HUES48 (cell line): Measurements from ENCODE around the gene AOAH.

Experiments
- H3K27ac ChIP-seq: one replicate; pipeline ENCODE4 v1.7.0; 2013; ENCODE audit warnings: low read depth, low read length, inconsistent platforms
- H3K27me3 ChIP-seq: 2 replicates; pipeline ENCODE4 v1.6.1; 2013; ENCODE audit warnings: mild to moderate bottlenecking, low read length; ENCODE audit not compliant: control insufficient read depth, insufficient read depth
- H3K36me3 ChIP-seq: 2 replicates; pipeline ENCODE4 v1.6.1; 2013; ENCODE audit warnings: low read length; ENCODE audit not compliant: control insufficient read depth, insufficient read depth
- H3K4me1 ChIP-seq: 2 replicates; pipeline ENCODE4 v1.6.1; 2013; ENCODE audit warnings: mild to moderate bottlenecking, low read length; ENCODE audit not compliant: control insufficient read depth, insufficient read depth
- H3K4me3 ChIP-seq: 2 replicates; pipeline ENCODE4 v1.5.1; 2013; ENCODE audit warnings: mild to moderate bottlenecking, low read depth, low read length
- H3K9ac ChIP-seq: 2 replicates; pipeline ENCODE4 v1.6.1; 2013; ENCODE audit warnings: mild to moderate bottlenecking, low read depth, low read length, moderate library complexity
- H3K9me3 ChIP-seq: 2 replicates; pipeline ENCODE4 v1.6.1; 2013; ENCODE audit warnings: low read length; ENCODE audit not compliant: control insufficient read depth, insufficient read depth

Gene AOAH

GRCh38 chr7:36670585-36671431 is 53.5 kb downstream of the AOAH start:
- Histone ChIP-seq H3K4me3 (no peak overlapping the region), H3K9me3 (no peaks in the 10 kb centered on the region), H3K27ac (no peak overlapping the region), H3K9ac (no peak overlapping the region), H3K4me1 (peaks cover 5% of the 10 kb centered on the region; the same call in 1 of the 2 replicates), H3K27me3 (no peaks in the 10 kb centered on the region), H3K36me3 (no peaks in the 10 kb centered on the region)

- no peak overlapping the region for H3K27ac ChIP-seq
- peaks cover 5% of the 10 kb centered on the region; the same call in 1 of the 2 replicates for H3K4me1 ChIP-seq
- H3K4me3 ChIP-seq = no peak overlapping the region
- H3K9me3 ChIP-seq = no peaks in the 10 kb centered on the region
- no peaks in the 10 kb centered on the region for H3K36me3 ChIP-seq
- no peak overlapping the region for H3K9ac ChIP-seq
- no peaks in the 10 kb centered on the region for H3K27me3 ChIP-seq
Observed at GRCh38 chr7:36668750-36669149, 55.5 kb downstream of the AOAH start.

GRCh38 chr7:36668080-36668479 is 56.2 kb downstream of the AOAH start:
- Histone ChIP-seq H3K9ac (no peak overlapping the region), H3K27ac (no peak overlapping the region), H3K4me1 (peaks cover 5% of the 10 kb centered on the region; the same call in 1 of the 2 replicates), H3K27me3 (no peaks in the 10 kb centered on the region), H3K4me3 (no peak overlapping the region), H3K36me3 (no peaks in the 10 kb centered on the region), H3K9me3 (no peaks in the 10 kb centered on the region)

- no peaks in the 10 kb centered on the region for H3K27me3 ChIP-seq
Observed at GRCh38 chr7:36667007-36667745, 57.1 kb downstream of the AOAH start.

GRCh38 chr7:36663481-36663880 is 60.8 kb downstream of the AOAH start:
- H3K9me3 ChIP-seq = no peaks in the 10 kb centered on the region
- no peak overlapping the region for H3K27ac ChIP-seq
- no peak overlapping the region for H3K9ac ChIP-seq
- H3K4me3 ChIP-seq = no peak overlapping the region
- no peaks in the 10 kb centered on the region for H3K27me3 ChIP-seq
- no peaks in the 10 kb centered on the region for H3K36me3 ChIP-seq
- peaks cover 31% of the 10 kb centered on the region for H3K4me1 ChIP-seq

More at GRCh38 chr7:36667007-36667745, 57.1 kb downstream of the AOAH start:
- H3K9me3 ChIP-seq = no peaks in the 10 kb centered on the region
- H3K9ac ChIP-seq = no peak overlapping the region
- H3K36me3 ChIP-seq = no peaks in the 10 kb centered on the region
- H3K4me1 ChIP-seq = peaks cover 5% of the 10 kb centered on the region; the same call in 1 of the 2 replicates
- H3K4me3 ChIP-seq = no peak overlapping the region
- H3K27ac ChIP-seq = no peak overlapping the region

- H3K27ac ChIP-seq = peak overlapping the region; percentile 72
Observed at GRCh38 chr7:36661135-36661840, 63.0 kb downstream of the AOAH start.

GRCh38 chr7:36659638-36660341 is 64.5 kb downstream of the AOAH start:
- H3K27me3 ChIP-seq = no peaks in the 10 kb centered on the region
- no peaks in the 10 kb centered on the region for H3K36me3 ChIP-seq
- H3K27ac ChIP-seq = peak overlapping the region; percentile 90
- H3K9me3 ChIP-seq = no peaks in the 10 kb centered on the region
- no peak overlapping the region for H3K9ac ChIP-seq
- H3K4me1 ChIP-seq = peaks cover 48% of the 10 kb centered on the region
- H3K4me3 ChIP-seq = no peak overlapping the region

More at GRCh38 chr7:36661135-36661840, 63.0 kb downstream of the AOAH start:
- H3K9ac ChIP-seq = no peak overlapping the region
- no peaks in the 10 kb centered on the region for H3K27me3 ChIP-seq
- H3K9me3 ChIP-seq = no peaks in the 10 kb centered on the region
- H3K4me1 ChIP-seq = peaks cover 46% of the 10 kb centered on the region
- no peak overlapping the region for H3K4me3 ChIP-seq
- no peaks in the 10 kb centered on the region for H3K36me3 ChIP-seq

- H3K9me3 ChIP-seq = no peaks in the 10 kb centered on the region
- no peaks in the 10 kb centered on the region for H3K27me3 ChIP-seq
- peaks cover 55% of the 10 kb centered on the region for H3K4me1 ChIP-seq
- no peaks in the 10 kb centered on the region for H3K36me3 ChIP-seq
- no peak overlapping the region for H3K9ac ChIP-seq
- peak overlapping the region; percentile 90 for H3K27ac ChIP-seq
- H3K4me3 ChIP-seq = no peak overlapping the region
Observed at GRCh38 chr7:36659172-36659516, 65.2 kb downstream of the AOAH start.

GRCh38 chr7:36658335-36659171 is 65.7 kb downstream of the AOAH start:
- Histone ChIP-seq H3K4me3 (no peak overlapping the region), H3K27ac (peak overlapping the region; percentile 90), H3K36me3 (no peaks in the 10 kb centered on the region), H3K9ac (no peak overlapping the region), H3K4me1 (peaks cover 61% of the 10 kb centered on the region), H3K27me3 (no peaks in the 10 kb centered on the region), H3K9me3 (no peaks in the 10 kb centered on the region)
